Panc1 (cell line): ENCODE data around the gene UBQLN4.

Experiments
- CTCF ChIP-seq: fragments of 450-650 bp; IDR thresholded peaks from 2 replicates; pipeline ENCODE4 v1.5.1; 2017; ENCODE audit warnings: mild to moderate bottlenecking
- POLR2AphosphoS5 ChIP-seq: IDR thresholded peaks from 2 replicates; pipeline ENCODE4 v1.6.1; 2012; ENCODE audit warnings: mild to moderate bottlenecking, low read depth, low read length, moderate library complexity
- SIN3A ChIP-seq: IDR thresholded peaks from 2 replicates; pipeline ENCODE4 v1.6.1; 2012; ENCODE audit warnings: low read depth, mild to moderate bottlenecking, low read length, moderate library complexity, borderline replicate concordance; ENCODE audit not compliant: insufficient read depth
- TF ChIP-seq, protein P1 (sequence below), 2 experiments: IDR thresholded peaks; 2 replicates each; pipeline ENCODE4 v1.6.1; 2011 to 2012; ENCODE audit warnings: low read depth in 2 of 2, control low read depth in 1 of 2, low read length in 1 of 2, mild to moderate bottlenecking in 1 of 2, moderate library complexity in 1 of 2; ENCODE audit not compliant: insufficient read depth in 1 of 2

GRCh38 chr1:156086256-156086662, 32.7 kb upstream of the UBQLN4 start:
- TF ChIP-seq CTCF = no peak
- TF ChIP-seq POLR2AphosphoS5 = no peak
- no peak for TF ChIP-seq SIN3A
- TF ChIP-seq, protein P1, sequence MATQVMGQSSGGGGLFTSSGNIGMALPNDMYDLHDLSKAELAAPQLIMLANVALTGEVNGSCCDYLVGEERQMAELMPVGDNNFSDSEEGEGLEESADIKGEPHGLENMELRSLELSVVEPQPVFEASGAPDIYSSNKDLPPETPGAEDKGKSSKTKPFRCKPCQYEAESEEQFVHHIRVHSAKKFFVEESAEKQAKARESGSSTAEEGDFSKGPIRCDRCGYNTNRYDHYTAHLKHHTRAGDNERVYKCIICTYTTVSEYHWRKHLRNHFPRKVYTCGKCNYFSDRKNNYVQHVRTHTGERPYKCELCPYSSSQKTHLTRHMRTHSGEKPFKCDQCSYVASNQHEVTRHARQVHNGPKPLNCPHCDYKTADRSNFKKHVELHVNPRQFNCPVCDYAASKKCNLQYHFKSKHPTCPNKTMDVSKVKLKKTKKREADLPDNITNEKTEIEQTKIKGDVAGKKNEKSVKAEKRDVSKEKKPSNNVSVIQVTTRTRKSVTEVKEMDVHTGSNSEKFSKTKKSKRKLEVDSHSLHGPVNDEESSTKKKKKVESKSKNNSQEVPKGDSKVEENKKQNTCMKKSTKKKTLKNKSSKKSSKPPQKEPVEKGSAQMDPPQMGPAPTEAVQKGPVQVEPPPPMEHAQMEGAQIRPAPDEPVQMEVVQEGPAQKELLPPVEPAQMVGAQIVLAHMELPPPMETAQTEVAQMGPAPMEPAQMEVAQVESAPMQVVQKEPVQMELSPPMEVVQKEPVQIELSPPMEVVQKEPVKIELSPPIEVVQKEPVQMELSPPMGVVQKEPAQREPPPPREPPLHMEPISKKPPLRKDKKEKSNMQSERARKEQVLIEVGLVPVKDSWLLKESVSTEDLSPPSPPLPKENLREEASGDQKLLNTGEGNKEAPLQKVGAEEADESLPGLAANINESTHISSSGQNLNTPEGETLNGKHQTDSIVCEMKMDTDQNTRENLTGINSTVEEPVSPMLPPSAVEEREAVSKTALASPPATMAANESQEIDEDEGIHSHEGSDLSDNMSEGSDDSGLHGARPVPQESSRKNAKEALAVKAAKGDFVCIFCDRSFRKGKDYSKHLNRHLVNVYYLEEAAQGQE (IDR thresholded peaks at IDR 0.05; ENCODE audit: insufficient read depth in 1 of 2, low read depth in 2 of 2, low read length in 1 of 2) = no peak
